H1 (cell line): ENCODE results near the gene IQCN. TPM values are rescaled to one million over a fixed set of nuclear protein-coding genes. Genes with fewer than 3 reads are reported as not detected.
A peak's percentile ranks its signal among the peaks of the same experiment; 100 is the strongest.

Source experiments
- CTCF ChIA-PET: fragments of 300-600 bp; sonication (Branson Sonifier 250); formaldehyde crosslinking; loops from one replicate; lab custom pipeline; 2021; ENCODE audit not compliant: partially characterized antibody; lab: Charles Lee
- POLR2A ChIA-PET: fragments of 300-600 bp; sonication (Branson Sonifier 250); formaldehyde crosslinking; loops from one replicate; lab custom pipeline; 2021; ENCODE audit warnings: inconsistent platforms; ENCODE audit not compliant: partially characterized antibody; lab: Charles Lee
- DNase-seq, 2 experiments: peaks; one replicate each; pipeline versions ENCODE4 v3.0.0 to v3.0.0-alpha.2; 2010 to 2022; ENCODE audit warnings: low spot score in 2 of 2, low read depth in 1 of 2, mixed read lengths in 1 of 2
- FAIRE-seq: peaks from 2 replicates; lab custom pipeline; 2011; peaks lifted over from hg19 to GRCh38; lab: Jason Lieb, UNC
- H2AFZ ChIP-seq: 2 replicates; pipeline ENCODE4 v1.8.1; 2012; ENCODE audit warnings: low read length, inconsistent platforms
- H2AK5ac ChIP-seq: 2 replicates; pipeline ENCODE4 v1.6.1; 2013; ENCODE audit warnings: low read depth, low read length
- H2BK120ac ChIP-seq: replicated peaks from 2 replicates; pipeline ENCODE3; 2013; ENCODE audit warnings: low read depth, low read length, inconsistent platforms
- H2BK12ac ChIP-seq: 2 replicates; pipeline ENCODE4 v1.6.1; 2013; ENCODE audit warnings: low read depth, low read length
- H2BK15ac ChIP-seq: 2 replicates; pipeline ENCODE4 v1.6.1; 2013; ENCODE audit warnings: low read length
- H2BK20ac ChIP-seq: 2 replicates; pipeline ENCODE4 v1.6.1; 2013; ENCODE audit warnings: low read length
- H2BK5ac ChIP-seq: 2 replicates; pipeline ENCODE4 v1.6.1; 2013; ENCODE audit warnings: low read depth, low read length
- H3K14ac ChIP-seq: 2 replicates; pipeline ENCODE4 v1.6.1; 2013; ENCODE audit warnings: inconsistent platforms; ENCODE audit not compliant: insufficient read length
- H3K18ac ChIP-seq: 2 replicates; pipeline ENCODE4 v1.6.1; 2013; ENCODE audit warnings: low read length; ENCODE audit errors: extremely low read depth
- H3K23ac ChIP-seq: 2 replicates; pipeline ENCODE4 v1.6.1; 2013; ENCODE audit warnings: inconsistent platforms; ENCODE audit not compliant: insufficient read length
- H3K23me2 ChIP-seq: 2 replicates; pipeline ENCODE4 v1.6.1; 2013; ENCODE audit warnings: low read depth, low read length
- H3K27ac ChIP-seq: 2 replicates; pipeline ENCODE4 v1.6.1; 2011; ENCODE audit warnings: low read depth, low read length, inconsistent platforms
- H3K27me3 ChIP-seq, 4 experiments: replicated peaks in 1 of 4; 1 replicate in 1 of 4; 2 replicates in 3 of 4; pipeline versions ENCODE4 v1.6.1 to v1.8.1; 2011 to 2013; ENCODE audit warnings: low read length in 3 of 4, mild to moderate bottlenecking in 3 of 4, inconsistent platforms in 2 of 4, mixed read lengths in 2 of 4, moderate library complexity in 1 of 4; ENCODE audit not compliant: control insufficient read depth in 3 of 4, insufficient read depth in 3 of 4; ENCODE audit errors: extremely low read depth in 1 of 4
- H3K36me3 ChIP-seq, 4 experiments: 2 replicates each; pipeline versions ENCODE4 v1.6.1 to v1.8.1; 2011 to 2013; ENCODE audit warnings: mild to moderate bottlenecking in 4 of 4, low read length in 3 of 4, moderate library complexity in 2 of 4, control low read depth in 1 of 4, inconsistent platforms in 1 of 4; ENCODE audit not compliant: insufficient read depth in 4 of 4, control insufficient read depth in 2 of 4
- H3K4ac ChIP-seq: replicated peaks from 2 replicates; pipeline ENCODE3; 2013; ENCODE audit warnings: low read length, low read depth, mixed read lengths, inconsistent platforms; ENCODE audit not compliant: insufficient read length
- H3K4me1 ChIP-seq, 4 experiments: replicated peaks in 1 of 4; 1 replicate in 1 of 4; 2 replicates in 3 of 4; pipeline versions ENCODE4 v1.6.1 to v1.8.1; 2011 to 2013; ENCODE audit warnings: low read length in 3 of 4, inconsistent platforms in 2 of 4, mixed read lengths in 1 of 4; ENCODE audit not compliant: insufficient read depth in 4 of 4, control insufficient read depth in 3 of 4
- H3K4me2 ChIP-seq, 2 experiments: 2 replicates each; pipeline versions ENCODE4 v1.6.1 to v1.8.1; 2011 to 2013; ENCODE audit warnings: low read depth in 2 of 2, low read length in 2 of 2, control low read depth in 1 of 2, inconsistent platforms in 1 of 2, mild to moderate bottlenecking in 1 of 2; ENCODE audit not compliant: insufficient read depth in 1 of 2
- H3K4me3 ChIP-seq, 4 experiments: fragments of 200-600, 300-600 bp in 1 of 4; sonication (generic), shearing (Covaris generic), sonication (Bioruptor Twin) in 1 of 4; 2 replicates each; pipeline versions ENCODE4 v1.5.1 to v1.8.1; 2011 to 2016; ENCODE audit warnings: low read length in 4 of 4, low read depth in 3 of 4, control low read depth in 2 of 4, inconsistent platforms in 2 of 4, mild to moderate bottlenecking in 2 of 4, mixed read lengths in 1 of 4, moderate library complexity in 1 of 4; ENCODE audit not compliant: insufficient read depth in 2 of 4; ENCODE audit errors: extremely low read depth in 1 of 4
- H3K56ac ChIP-seq: replicated peaks from 2 replicates; pipeline ENCODE3; 2013; ENCODE audit warnings: low read depth, mild to moderate bottlenecking, mixed read lengths, low read length, inconsistent platforms; ENCODE audit not compliant: insufficient read length
- H3K79me1 ChIP-seq: 2 replicates; pipeline ENCODE4 v1.6.1; 2013; ENCODE audit warnings: low read depth, low read length, control low read depth
- H3K79me2 ChIP-seq, 2 experiments: 2 replicates each; pipeline versions ENCODE4 v1.6.1 to v1.8.1; 2012 to 2013; ENCODE audit warnings: low read length in 2 of 2, mild to moderate bottlenecking in 2 of 2, inconsistent platforms in 1 of 2; ENCODE audit not compliant: insufficient read depth in 2 of 2, control insufficient read depth in 1 of 2
- H3K9ac ChIP-seq, 4 experiments: replicated peaks in 1 of 4; 1 replicate in 1 of 4; 2 replicates in 3 of 4; pipeline versions ENCODE4 v1.6.1 to v1.8.1; 2011 to 2013; ENCODE audit warnings: low read depth in 3 of 4, low read length in 3 of 4, control low read depth in 2 of 4, mild to moderate bottlenecking in 2 of 4, moderate library complexity in 2 of 4, inconsistent platforms in 1 of 4; ENCODE audit errors: extremely low read depth in 1 of 4
- H3K9me3 ChIP-seq, 2 experiments: 2 replicates each; pipeline versions ENCODE4 v1.6.1 to v1.8.1; 2012 to 2013; ENCODE audit warnings: mild to moderate bottlenecking in 2 of 2, moderate library complexity in 2 of 2, control low read depth in 1 of 2, inconsistent platforms in 1 of 2, low read depth in 1 of 2, low read length in 1 of 2, mixed read lengths in 1 of 2; ENCODE audit not compliant: insufficient read depth in 2 of 2
- H4K20me1 ChIP-seq, 2 experiments: replicated peaks in 1 of 2; 2 replicates each; pipeline versions ENCODE3 to v1.8.1; 2011 to 2013; ENCODE audit warnings: inconsistent platforms in 2 of 2, low read length in 2 of 2, mild to moderate bottlenecking in 1 of 2; ENCODE audit not compliant: insufficient read depth in 2 of 2, control insufficient read depth in 1 of 2
- H4K5ac ChIP-seq: 2 replicates; pipeline ENCODE4 v1.6.1; 2013; ENCODE audit warnings: low read length, low read depth, mixed read lengths, inconsistent platforms; ENCODE audit not compliant: insufficient read length
- H4K8ac ChIP-seq: 2 replicates; pipeline ENCODE4 v1.8.0; 2013; ENCODE audit warnings: mild to moderate bottlenecking, moderate library complexity, low read length, inconsistent platforms; ENCODE audit not compliant: insufficient read depth; ENCODE audit errors: extremely low read depth
- H4K91ac ChIP-seq: replicated peaks from 2 replicates; pipeline ENCODE3; 2013; ENCODE audit warnings: low read length, mixed read lengths, inconsistent platforms; ENCODE audit not compliant: insufficient read length
- KDM4A ChIP-seq: IDR thresholded peaks from one replicate; pipeline ENCODE4 v1.7.1; 2012; ENCODE audit warnings: low read depth, mild to moderate bottlenecking, moderate library complexity, low read length, inconsistent platforms; ENCODE audit not compliant: severe bottlenecking
- WGBS, 2 experiments: shearing (Covaris generic) in 1 of 2; methylation state at CpG; one replicate each; pipeline versions ENCODE4 v1.1.6 to v1.1.7; 2013 to 2015; ENCODE audit warnings: low lambda C conversion rate in 2 of 2, mixed read lengths in 2 of 2, inconsistent platforms in 1 of 2, low coverage in 1 of 2, missing lambda C conversion rate in 1 of 2; ENCODE audit not compliant: insufficient replicate concordance in 2 of 2, insufficient coverage in 1 of 2, insufficient read length in 1 of 2; ENCODE audit errors: extremely low coverage in 1 of 2, missing lambda C conversion rate in 1 of 2; 5-methylcytosine and 5-hydroxymethylcytosine counted together
- polyA plus RNA-seq, 7 experiments: library from polyadenylated mRNA; depleted of rRNA in 3 of 7; stranded (reverse) in 5 of 7; unstranded in 2 of 7; fragments of >200 nt in 5 of 7; fragments of 200-250 nt in 2 of 7; gene quantifications; 1 replicate in 5 of 7; 2 replicates in 1 of 7; 4 replicates in 1 of 7; pipeline versions ENCODE4 v1.2.1 to v1.2.3, GENCODE V29; 2011 to 2013; ENCODE audit warnings: missing spikeins in 2 of 7, mixed read lengths in 2 of 7
- total RNA-seq: library from RNA; stranded (reverse); fragmentation: NEBNext Ultra II Directional; extraction: Animal tissue kit (Norgen Biotek cat#: 25700); gene quantifications from 2 replicates; pipeline ENCODE4 v1.2.1, GENCODE V29; 2021

Gene IQCN
- total and polyA plus RNA-seq, 2 of the 8 experiments (the other 6 are each of a cell fraction or from before 2014, with no cell fraction given): 0.36 to 1.0 TPM

DNA sequence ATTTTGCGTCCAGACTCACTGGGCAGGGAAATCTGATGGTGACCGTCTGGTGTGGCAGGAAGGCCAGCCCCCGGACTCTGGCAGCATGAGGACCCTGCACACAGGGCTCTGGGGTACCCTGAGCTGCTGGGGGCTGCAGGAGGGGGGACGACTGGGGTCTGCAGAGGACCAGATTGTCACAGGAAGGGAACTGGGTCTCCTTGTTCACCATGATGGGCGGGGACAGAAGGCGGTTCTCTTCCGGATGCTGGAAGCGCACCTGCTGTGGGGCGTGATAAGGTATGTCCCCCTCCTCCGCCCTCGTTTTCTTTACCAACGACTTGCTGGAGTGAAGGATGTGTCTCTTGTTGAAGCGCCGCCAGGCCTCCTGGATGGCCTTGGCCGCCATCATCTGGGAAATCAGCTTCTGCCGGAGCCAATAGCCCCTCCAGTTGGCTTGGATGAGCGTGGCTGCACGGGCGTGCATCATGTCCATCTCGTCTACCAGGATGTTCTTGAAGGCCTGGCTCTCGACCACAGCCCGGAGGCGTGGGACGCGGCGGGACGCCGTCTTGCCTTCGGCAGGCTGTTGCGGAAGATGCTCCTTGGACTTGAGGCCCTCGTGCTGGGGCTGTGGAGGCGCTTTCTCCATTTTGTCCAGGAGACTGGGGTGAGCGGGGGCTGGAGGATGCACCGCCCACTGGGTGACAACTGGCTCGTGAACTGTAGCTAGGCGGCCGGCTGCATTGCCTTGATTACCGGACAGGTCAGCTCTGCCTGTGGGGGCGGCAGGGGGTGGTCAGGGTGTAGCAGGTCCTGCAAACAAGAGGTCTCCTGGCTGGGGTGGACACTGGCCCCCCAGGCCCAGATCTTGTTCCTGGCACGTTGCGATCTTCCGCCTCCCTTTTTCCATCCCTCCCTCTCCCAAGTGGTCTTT is 7.2 kb downstream of the IQCN start:
- DNase-seq: no peak
- CTCF ChIA-PET: interaction anchor here (0.8 to 5.5 kb wide), 3 partner anchors 12 to 119 kb away, joined by 3 to 33 read pairs (median 4); partner anchors contain the start of gene GDF15
- no peak for TF ChIP-seq KDM4A

More for the DNA sequence above, 7.2 kb downstream of the IQCN start:
- H3K4me2 ChIP-seq: no peak overlapping the region
- H2BK20ac ChIP-seq: no peak overlapping the region
- H3K56ac ChIP-seq: no peak overlapping the region
- H3K18ac ChIP-seq: no peak overlapping the region
- H3K79me1 ChIP-seq: no peaks in the 10 kb centered on the region; the same call in 1 of the 2 replicates
- H3K36me3 ChIP-seq: no peaks in the 10 kb centered on the region; a peak in 1 of 8 replicates
- no peak overlapping the region for H2AFZ ChIP-seq
- H3K14ac ChIP-seq: no peak overlapping the region
- POLR2A ChIA-PET: interaction anchor here (1.0 to 1.3 kb wide), 2 partner anchors 14 to 36 kb away, joined by 5 to 6 read pairs; partner anchors contain the start of gene JUND
- no peak overlapping the region for H4K5ac ChIP-seq
- H3K23me2 ChIP-seq: no peaks in the 10 kb centered on the region; the same call in 1 of the 2 replicates
- no peaks in the 10 kb centered on the region for H3K79me2 ChIP-seq
- H2AK5ac ChIP-seq: no peak overlapping the region
- H3K4ac ChIP-seq: no peak overlapping the region
- no peak for FAIRE-seq
- no peaks in the 10 kb centered on the region for H3K9me3 ChIP-seq
- H2BK12ac ChIP-seq: no peak overlapping the region
- no peak overlapping the region; a peak in 1 of 7 replicates for H3K9ac ChIP-seq
- peaks cover 0 to 1% of the 10 kb centered on the region in 2 experiments for H4K20me1 ChIP-seq
- 94% methylated on average over 36 of the region's 42 CpGs; no CpG with 5 or more reads in 1 of the 2 experiments for WGBS, 2 experiments
- H4K91ac ChIP-seq: no peak overlapping the region
- no peak overlapping the region for H2BK15ac ChIP-seq
- no peak overlapping the region for H3K23ac ChIP-seq
- no peak overlapping the region for H3K27ac ChIP-seq
- H3K27me3 ChIP-seq: peaks cover 0 to 5% (median 0%) of the 10 kb centered on the region in 4 experiments; a peak in 1 of 7 replicates
- no peaks in the 10 kb centered on the region for H3K4me1 ChIP-seq
- no peak overlapping the region for H3K4me3 ChIP-seq
- no peak overlapping the region for H2BK5ac ChIP-seq
- no peak overlapping the region for H2BK120ac ChIP-seq
- H4K8ac ChIP-seq: peak overlapping the region; percentile 58
